Activated B cell treated with CpG ODN at 0.5 μM for 24 hours (primary cell): ENCODE data around the gene FHIT. TPM values are rescaled to one million over a fixed set of nuclear protein-coding genes. Genes with fewer than 3 reads are reported as not detected.

ENCODE experiments used
- ATAC-seq: fragments of 200-7000 bp; cut with Tn5 transposase; one replicate; pipeline ENCODE4 v1.10.0; 2021; ENCODE audit warnings: low read depth, mild to moderate bottlenecking, moderate library complexity
- CTCF ChIA-PET: fragments of 350-600 bp; sonication (Branson Sonifier 250); formaldehyde crosslinking; loops from one replicate; lab custom pipeline; 2021; ENCODE audit warnings: antibody characterized with exemption; lab: Charles Lee
- POLR2A ChIA-PET: fragments of 350-600 bp; sonication (Branson Sonifier 250); formaldehyde crosslinking; loops from one replicate; lab custom pipeline; 2021; ENCODE audit warnings: antibody characterized with exemption; lab: Charles Lee
- DNase-seq: peaks from one replicate; pipeline ENCODE4 v3.0.0; 2022
- H3K27ac Mint-ChIP-seq: one replicate; pipeline ENCODE4 v1.8.0; 2020; ENCODE audit warnings: mixed read lengths
- H3K27me3 Mint-ChIP-seq: one replicate; pipeline ENCODE4 v1.8.0; 2021; ENCODE audit warnings: mixed read lengths
- H3K36me3 Mint-ChIP-seq: one replicate; pipeline ENCODE4 v1.8.0; 2021; ENCODE audit warnings: low read depth, mixed read lengths
- H3K4me1 Mint-ChIP-seq: one replicate; pipeline ENCODE4 v1.8.0; 2021; ENCODE audit warnings: mixed read lengths
- H3K4me3 Mint-ChIP-seq: one replicate; pipeline ENCODE4 v1.8.0; 2020; ENCODE audit warnings: mild to moderate bottlenecking, mixed read lengths
- H3K9me3 Mint-ChIP-seq: one replicate; pipeline ENCODE4 v1.8.0; 2020; ENCODE audit warnings: mixed read lengths
- intact Hi-C: fragments of 100-400 bp; cut with micrococcal nuclease; formaldehyde crosslinking; loops from one replicate; pipeline ENCODE4 v1.15.1; 2024
- total RNA-seq: library from RNA; stranded (reverse); gene quantifications from 2 replicates; pipeline ENCODE4 v1.2.3, GENCODE V29; 2022
- TF ChIP-seq, protein P1 (sequence below): fragments of 200-600 bp; IDR thresholded peaks from one replicate; pipeline ENCODE4 v1.8.0; 2022; ENCODE audit warnings: antibody characterized with exemption, mild to moderate bottlenecking

Gene FHIT
- total RNA-seq, 1 donor from 2014 or later, result 5.5 TPM

DNA sequence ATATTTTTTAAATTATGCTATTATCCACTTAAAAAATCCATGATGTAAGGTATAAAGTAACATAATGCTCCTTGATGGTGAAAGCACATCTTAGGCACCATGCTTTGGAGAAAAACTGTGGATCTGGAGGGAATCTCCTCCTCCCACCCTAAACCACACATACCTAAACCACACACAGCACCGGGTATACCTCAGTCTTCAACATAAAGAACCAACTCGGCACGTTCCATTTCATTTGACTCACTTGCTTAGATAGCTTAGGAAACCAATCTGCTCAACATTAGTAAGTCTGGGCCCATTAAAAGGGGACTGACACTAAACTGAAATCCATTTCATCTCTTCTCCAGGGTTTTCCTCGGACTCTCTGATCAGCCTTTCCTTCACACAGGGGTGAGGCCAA lies 1255.7 kb downstream of the FHIT start:
- DNase-seq, result no peak
- Mint-ChIP-seq H3K36me3 (no peaks in the 10 kb centered on the region), H3K4me1 (no peaks in the 10 kb centered on the region), H3K4me3 (no peak overlapping the region), H3K27me3 (peaks cover 4% of the 10 kb centered on the region), H3K9me3 (no peaks in the 10 kb centered on the region), H3K27ac (no peak overlapping the region)
- TF ChIP-seq, protein P1, sequence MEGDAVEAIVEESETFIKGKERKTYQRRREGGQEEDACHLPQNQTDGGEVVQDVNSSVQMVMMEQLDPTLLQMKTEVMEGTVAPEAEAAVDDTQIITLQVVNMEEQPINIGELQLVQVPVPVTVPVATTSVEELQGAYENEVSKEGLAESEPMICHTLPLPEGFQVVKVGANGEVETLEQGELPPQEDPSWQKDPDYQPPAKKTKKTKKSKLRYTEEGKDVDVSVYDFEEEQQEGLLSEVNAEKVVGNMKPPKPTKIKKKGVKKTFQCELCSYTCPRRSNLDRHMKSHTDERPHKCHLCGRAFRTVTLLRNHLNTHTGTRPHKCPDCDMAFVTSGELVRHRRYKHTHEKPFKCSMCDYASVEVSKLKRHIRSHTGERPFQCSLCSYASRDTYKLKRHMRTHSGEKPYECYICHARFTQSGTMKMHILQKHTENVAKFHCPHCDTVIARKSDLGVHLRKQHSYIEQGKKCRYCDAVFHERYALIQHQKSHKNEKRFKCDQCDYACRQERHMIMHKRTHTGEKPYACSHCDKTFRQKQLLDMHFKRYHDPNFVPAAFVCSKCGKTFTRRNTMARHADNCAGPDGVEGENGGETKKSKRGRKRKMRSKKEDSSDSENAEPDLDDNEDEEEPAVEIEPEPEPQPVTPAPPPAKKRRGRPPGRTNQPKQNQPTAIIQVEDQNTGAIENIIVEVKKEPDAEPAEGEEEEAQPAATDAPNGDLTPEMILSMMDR, result no peak
- ChIA-PET CTCF (no interaction called here), POLR2A (no interaction called here)
- intact Hi-C loops, result no loop called here
- ATAC-seq, result no peak

DNA sequence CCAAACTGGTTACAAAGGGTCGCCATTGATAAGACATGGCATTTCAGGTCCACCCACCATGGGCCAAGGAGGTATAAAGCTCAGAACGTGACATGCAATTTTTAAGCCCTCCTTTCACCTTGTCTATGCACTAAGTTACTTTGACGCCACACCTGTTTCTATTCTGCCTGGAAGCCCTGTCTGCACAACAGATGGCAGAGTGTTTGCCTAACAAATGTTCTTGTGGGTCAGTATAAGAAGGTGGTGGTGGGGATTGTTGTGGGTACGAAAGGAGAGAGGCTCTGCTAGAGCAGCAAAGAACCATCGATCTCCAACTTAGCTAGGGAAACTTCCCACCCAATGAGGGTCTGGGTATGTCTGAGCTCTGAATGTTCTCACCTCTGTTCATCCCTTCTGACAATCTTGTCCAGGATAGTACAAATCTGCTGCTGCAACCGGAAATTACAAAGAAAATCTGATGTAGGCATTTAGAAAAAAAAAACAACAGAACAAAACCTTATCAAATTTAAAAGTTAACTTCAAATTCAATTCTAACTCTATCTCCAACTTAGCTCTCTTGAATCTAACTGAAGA lies 1256.4 kb downstream of the FHIT start:
- no peak overlapping the region for H3K27ac Mint-ChIP-seq
- ATAC-seq (no peak), DNase-seq (no peak)
- intact Hi-C loops, result no loop called here
- no peaks in the 10 kb centered on the region for H3K36me3 Mint-ChIP-seq
- no peaks in the 10 kb centered on the region for H3K9me3 Mint-ChIP-seq
- ChIA-PET POLR2A (no interaction called here), CTCF (no interaction called here)
- H3K4me3 Mint-ChIP-seq, result no peak overlapping the region
- H3K4me1 Mint-ChIP-seq, result no peaks in the 10 kb centered on the region
- H3K27me3 Mint-ChIP-seq, result peaks cover 4% of the 10 kb centered on the region
- TF ChIP-seq, protein P1, result no peak

DNA sequence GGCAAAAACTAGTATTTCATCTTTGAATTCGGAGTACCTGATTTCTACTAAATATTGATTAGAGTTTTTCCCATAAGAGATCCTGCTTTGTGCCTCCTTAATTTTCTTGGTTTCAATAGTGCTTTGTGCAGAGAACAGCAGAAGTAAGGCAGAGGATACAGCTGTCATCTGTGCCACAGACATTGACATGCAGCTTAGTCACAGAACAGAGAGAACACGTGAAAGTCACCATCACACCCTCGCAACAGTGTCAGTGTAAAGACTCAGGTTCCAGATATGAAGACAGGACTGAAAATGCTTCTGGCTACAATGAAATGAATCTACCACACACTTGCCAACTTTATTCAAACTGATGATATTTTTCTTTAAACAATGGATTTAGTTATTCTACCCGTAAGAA lies 1258.7 kb downstream of the FHIT start:
- TF ChIP-seq, protein P1, result no peak
- intact Hi-C loops, result no loop called here
- Mint-ChIP-seq H3K27ac (no peak overlapping the region), H3K36me3 (no peaks in the 10 kb centered on the region), H3K9me3 (no peaks in the 10 kb centered on the region), H3K4me1 (no peaks in the 10 kb centered on the region), H3K4me3 (no peak overlapping the region), H3K27me3 (peaks cover 4% of the 10 kb centered on the region)
- ATAC-seq, result no peak
- DNase-seq, result no peak
- POLR2A ChIA-PET, result no interaction called here
- CTCF ChIA-PET, result no interaction called here

DNA sequence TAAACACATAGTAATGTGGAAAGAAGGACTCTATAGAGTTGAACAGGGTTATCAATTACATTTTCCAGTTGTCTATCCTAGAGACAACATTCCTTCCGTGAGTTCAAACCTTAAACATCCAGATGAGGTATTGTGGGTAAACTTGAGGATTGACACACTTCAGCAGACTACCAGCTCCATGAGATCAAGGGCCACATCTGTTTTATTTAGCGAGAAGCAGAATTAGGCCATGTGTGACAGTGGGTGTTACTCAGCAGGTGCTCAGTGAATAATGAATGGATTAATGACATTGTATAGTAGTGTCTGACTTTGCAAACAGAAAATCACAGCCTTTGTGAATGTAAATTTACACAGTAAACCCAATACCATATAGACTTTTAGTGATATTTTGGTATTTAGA lies 1260.3 kb downstream of the FHIT start:
- ATAC-seq, result no peak
- intact Hi-C loops, result no loop called here
- H3K4me3 Mint-ChIP-seq, result no peak overlapping the region
- no peak for DNase-seq
- ChIA-PET CTCF (no interaction called here), POLR2A (no interaction called here)
- H3K4me1 Mint-ChIP-seq, result peaks cover 3% of the 10 kb centered on the region
- TF ChIP-seq, protein P1, result no peak
- no peak overlapping the region for H3K27ac Mint-ChIP-seq
- H3K36me3 Mint-ChIP-seq, result no peaks in the 10 kb centered on the region
- H3K27me3 Mint-ChIP-seq, result peaks cover 4% of the 10 kb centered on the region
- no peaks in the 10 kb centered on the region for H3K9me3 Mint-ChIP-seq

DNA sequence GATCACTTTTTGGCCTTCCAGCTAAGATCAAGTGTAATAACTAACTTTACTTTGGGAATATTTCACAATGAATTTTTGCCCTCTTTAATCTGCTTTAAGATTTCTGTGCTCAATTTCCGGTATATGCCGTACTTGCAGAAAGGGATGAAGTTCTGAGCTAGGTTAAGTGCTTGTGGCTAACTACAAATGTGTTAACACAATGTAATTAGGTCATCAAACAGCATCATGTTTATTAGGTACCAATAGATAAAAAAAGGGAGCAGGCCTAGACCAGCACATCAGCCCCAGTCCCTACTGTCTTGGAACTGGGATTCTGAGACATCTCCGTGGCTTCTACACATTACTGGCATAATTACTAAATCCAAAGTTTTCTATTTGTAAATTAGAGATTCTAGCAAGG lies 1268.7 kb downstream of the FHIT start:
- CTCF ChIA-PET, result no interaction called here
- TF ChIP-seq, protein P1, result no peak
- Mint-ChIP-seq H3K4me3 (no peak overlapping the region), H3K4me1 (peaks cover 16% of the 10 kb centered on the region), H3K27ac (no peak overlapping the region), H3K9me3 (peaks cover 10% of the 10 kb centered on the region), H3K27me3 (no peaks in the 10 kb centered on the region), H3K36me3 (no peaks in the 10 kb centered on the region)
- POLR2A ChIA-PET, result no interaction called here
- DNase-seq (no peak), ATAC-seq (no peak)
- intact Hi-C loops, result no loop called here
